ENCODE results near the gene ZAP70.

DNA sequence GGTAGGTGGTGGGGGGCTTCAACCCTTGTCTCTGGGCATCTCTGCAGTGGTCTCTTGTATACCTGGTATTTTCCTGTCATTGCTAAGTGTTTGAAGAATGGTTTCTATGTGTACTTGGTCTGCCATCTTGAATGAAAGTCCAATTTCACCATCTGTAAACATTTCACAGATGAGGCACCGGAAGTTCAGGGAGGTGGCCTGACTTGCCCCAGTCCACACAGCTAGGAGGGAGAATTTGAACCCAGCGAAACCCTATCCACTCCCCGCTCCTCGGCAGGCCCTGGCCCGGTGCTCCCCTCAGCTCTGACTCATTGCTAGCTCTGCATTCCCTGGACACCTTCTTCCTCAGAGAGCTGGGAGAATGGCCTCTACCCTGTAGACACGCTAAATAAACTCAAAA lies 30.5 kb downstream of the ZAP70 start:
- TF ChIP-seq, protein P1, sequence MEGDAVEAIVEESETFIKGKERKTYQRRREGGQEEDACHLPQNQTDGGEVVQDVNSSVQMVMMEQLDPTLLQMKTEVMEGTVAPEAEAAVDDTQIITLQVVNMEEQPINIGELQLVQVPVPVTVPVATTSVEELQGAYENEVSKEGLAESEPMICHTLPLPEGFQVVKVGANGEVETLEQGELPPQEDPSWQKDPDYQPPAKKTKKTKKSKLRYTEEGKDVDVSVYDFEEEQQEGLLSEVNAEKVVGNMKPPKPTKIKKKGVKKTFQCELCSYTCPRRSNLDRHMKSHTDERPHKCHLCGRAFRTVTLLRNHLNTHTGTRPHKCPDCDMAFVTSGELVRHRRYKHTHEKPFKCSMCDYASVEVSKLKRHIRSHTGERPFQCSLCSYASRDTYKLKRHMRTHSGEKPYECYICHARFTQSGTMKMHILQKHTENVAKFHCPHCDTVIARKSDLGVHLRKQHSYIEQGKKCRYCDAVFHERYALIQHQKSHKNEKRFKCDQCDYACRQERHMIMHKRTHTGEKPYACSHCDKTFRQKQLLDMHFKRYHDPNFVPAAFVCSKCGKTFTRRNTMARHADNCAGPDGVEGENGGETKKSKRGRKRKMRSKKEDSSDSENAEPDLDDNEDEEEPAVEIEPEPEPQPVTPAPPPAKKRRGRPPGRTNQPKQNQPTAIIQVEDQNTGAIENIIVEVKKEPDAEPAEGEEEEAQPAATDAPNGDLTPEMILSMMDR (IDR thresholded peaks at IDR 0.05): no peak
- no peak for TF ChIP-seq ZFX (IDR thresholded peaks at IDR 0.05; ENCODE audit: borderline replicate concordance)

All from 22Rv1 (cell line).